Mesendoderm (in vitro differentiated cells): ENCODE measurements around the gene FBXO28.

ENCODE experiments used
- DNase-seq: peaks from one replicate; pipeline ENCODE4 v3.0.0; 2013
- H2AK5ac ChIP-seq: 2 replicates; pipeline ENCODE4 v1.6.1; 2013; ENCODE audit warnings: low read length, inconsistent platforms
- H2BK120ac ChIP-seq: 2 replicates; pipeline ENCODE4 v1.6.1; 2013; ENCODE audit warnings: low read depth, mild to moderate bottlenecking, low read length, moderate library complexity, mixed read lengths
- H2BK15ac ChIP-seq: replicated peaks from 2 replicates; pipeline ENCODE4 v1.6.1; 2013; ENCODE audit warnings: low read depth, mild to moderate bottlenecking, moderate library complexity
- H2BK5ac ChIP-seq: 2 replicates; pipeline ENCODE4 v1.6.1; 2013; ENCODE audit warnings: low read length, inconsistent platforms
- H3K18ac ChIP-seq: 2 replicates; pipeline ENCODE4 v1.6.1; 2013; ENCODE audit warnings: mild to moderate bottlenecking, low read length, mixed read lengths
- H3K23ac ChIP-seq: one replicate; pipeline ENCODE4 v1.6.1; 2013; ENCODE audit warnings: low read length
- H3K27ac ChIP-seq: 2 replicates; pipeline ENCODE4 v1.5.1; 2013; ENCODE audit warnings: low read depth, mild to moderate bottlenecking, inconsistent platforms, low read length, moderate library complexity
- H3K27me3 ChIP-seq: 2 replicates; pipeline ENCODE4 v1.6.1; 2013; ENCODE audit warnings: low read length, control low read depth, mild to moderate bottlenecking, inconsistent platforms; ENCODE audit not compliant: insufficient read depth, poor library complexity
- H3K36me3 ChIP-seq: 2 replicates; pipeline ENCODE4 v1.6.1; 2013; ENCODE audit warnings: low read length, inconsistent platforms; ENCODE audit not compliant: control insufficient read depth, insufficient read depth
- H3K4ac ChIP-seq: one replicate; pipeline ENCODE4 v1.6.1; 2013; ENCODE audit warnings: low read depth, mild to moderate bottlenecking, low read length, moderate library complexity
- H3K4me1 ChIP-seq: 2 replicates; pipeline ENCODE4 v1.6.1; 2013; ENCODE audit warnings: low read depth, low read length, inconsistent platforms; ENCODE audit not compliant: control insufficient read depth
- H3K4me2 ChIP-seq: 2 replicates; pipeline ENCODE4 v1.6.1; 2013; ENCODE audit warnings: low read length
- H3K4me3 ChIP-seq: 2 replicates; pipeline ENCODE4 v1.5.1; 2013; ENCODE audit warnings: mild to moderate bottlenecking, low read length
- H3K56ac ChIP-seq: one replicate; pipeline ENCODE4 v1.6.1; 2013; ENCODE audit warnings: low read length
- H3K79me1 ChIP-seq: 2 replicates; pipeline ENCODE4 v1.6.1; 2013; ENCODE audit warnings: low read length, inconsistent platforms
- H3K79me2 ChIP-seq: 2 replicates; pipeline ENCODE4 v1.6.1; 2013; ENCODE audit warnings: mild to moderate bottlenecking, low read length; ENCODE audit not compliant: control insufficient read depth, insufficient read depth
- H3K9ac ChIP-seq: 2 replicates; pipeline ENCODE4 v1.6.1; 2013; ENCODE audit warnings: low read length, inconsistent platforms
- H4K5ac ChIP-seq: one replicate; pipeline ENCODE4 v1.6.1; 2013; ENCODE audit warnings: low read length
- H4K8ac ChIP-seq: one replicate; pipeline ENCODE4 v1.6.1; 2013; ENCODE audit warnings: low read depth, mild to moderate bottlenecking, control low read depth, low read length, moderate library complexity
- WGBS: extraction: QIAGEN DNeasy Blood & Tissue Kit; methylation state at CpG from one replicate; pipeline ENCODE4 v1.1.7; 2013; ENCODE audit warnings: low lambda C conversion rate, missing lambda C conversion rate; ENCODE audit not compliant: insufficient coverage; ENCODE audit errors: extremely low coverage; 5-methylcytosine and 5-hydroxymethylcytosine counted together

The FBXO28 gene

GRCh38 chr1:224162768-224163167 is 48.9 kb downstream of the FBXO28 start:
- Histone ChIP-seq H2BK5ac (no peak overlapping the region), H2BK15ac (no peak overlapping the region), H3K4me1 (no peaks in the 10 kb centered on the region), H3K9ac (no peak overlapping the region), H2BK120ac (no peak overlapping the region), H3K23ac (no peak overlapping the region), H3K4ac (no peak overlapping the region), H3K27me3 (no peaks in the 10 kb centered on the region), H3K27ac (no peak overlapping the region), H3K4me2 (no peak overlapping the region), H3K4me3 (no peak overlapping the region), H4K8ac (no peak overlapping the region), H4K5ac (no peak overlapping the region), H3K18ac (no peak overlapping the region), H3K36me3 (no peaks in the 10 kb centered on the region), H3K79me2 (no peaks in the 10 kb centered on the region), H3K79me1 (no peaks in the 10 kb centered on the region), H2AK5ac (no peak overlapping the region), H3K56ac (no peak overlapping the region)
- no CpG with 5 or more reads among the region's 8 CpGs for WGBS
- DNase-seq: no peak

- no peaks in the 10 kb centered on the region for H3K27me3 ChIP-seq
- no peak overlapping the region for H3K4me2 ChIP-seq
- H3K79me1 ChIP-seq: no peaks in the 10 kb centered on the region
- no peak overlapping the region for H3K18ac ChIP-seq
- H2BK15ac ChIP-seq: no peak overlapping the region
- H3K9ac ChIP-seq: no peak overlapping the region
- no peak overlapping the region for H3K27ac ChIP-seq
- no peak overlapping the region for H2BK5ac ChIP-seq
- no peak for DNase-seq
- WGBS: no CpG with 5 or more reads among the region's 2 CpGs
- no peak overlapping the region for H4K5ac ChIP-seq
- H3K56ac ChIP-seq: no peak overlapping the region
- H3K4me3 ChIP-seq: no peak overlapping the region
- H3K4ac ChIP-seq: no peak overlapping the region
- H3K79me2 ChIP-seq: no peaks in the 10 kb centered on the region
- H2BK120ac ChIP-seq: no peak overlapping the region
- H4K8ac ChIP-seq: no peak overlapping the region
- H2AK5ac ChIP-seq: no peak overlapping the region
- no peak overlapping the region for H3K23ac ChIP-seq
- H3K4me1 ChIP-seq: no peaks in the 10 kb centered on the region
- no peaks in the 10 kb centered on the region for H3K36me3 ChIP-seq
These were observed 49.4 kb downstream of the FBXO28 start for GRCh38 chr1:224163311-224163710.

- no peak overlapping the region for H3K27ac ChIP-seq
- no peaks in the 10 kb centered on the region for H3K79me2 ChIP-seq
- no peak for DNase-seq
- H3K36me3 ChIP-seq: no peaks in the 10 kb centered on the region
- H4K5ac ChIP-seq: no peak overlapping the region
- H3K4me3 ChIP-seq: no peak overlapping the region
- H3K56ac ChIP-seq: no peak overlapping the region
- H3K27me3 ChIP-seq: no peaks in the 10 kb centered on the region
- H3K4me1 ChIP-seq: no peaks in the 10 kb centered on the region
- WGBS: no CpG with 5 or more reads among the region's 5 CpGs
- no peak overlapping the region for H3K4me2 ChIP-seq
- H4K8ac ChIP-seq: no peak overlapping the region
- H3K4ac ChIP-seq: no peak overlapping the region
- no peaks in the 10 kb centered on the region for H3K79me1 ChIP-seq
- H3K18ac ChIP-seq: no peak overlapping the region
- H2BK5ac ChIP-seq: no peak overlapping the region
- H3K9ac ChIP-seq: no peak overlapping the region
- no peak overlapping the region for H2AK5ac ChIP-seq
- no peak overlapping the region for H2BK15ac ChIP-seq
- no peak overlapping the region for H3K23ac ChIP-seq
- no peak overlapping the region for H2BK120ac ChIP-seq
These were observed 55.0 kb downstream of the FBXO28 start for GRCh38 chr1:224168859-224169380.

GRCh38 chr1:224169718-224170270 is 55.9 kb downstream of the FBXO28 start:
- H3K18ac ChIP-seq: no peak overlapping the region

GRCh38 chr1:224170343-224170742 is 56.4 kb downstream of the FBXO28 start:
- Histone ChIP-seq H3K79me2 (no peaks in the 10 kb centered on the region), H3K4me1 (no peaks in the 10 kb centered on the region), H3K9ac (no peak overlapping the region), H2BK15ac (no peak overlapping the region), H3K36me3 (no peaks in the 10 kb centered on the region), H2AK5ac (no peak overlapping the region), H3K4me3 (no peak overlapping the region), H3K56ac (no peak overlapping the region), H3K4ac (no peak overlapping the region), H3K23ac (no peak overlapping the region), H3K18ac (no peak overlapping the region), H3K4me2 (no peak overlapping the region), H2BK5ac (no peak overlapping the region), H3K27ac (no peak overlapping the region), H2BK120ac (no peak overlapping the region), H4K8ac (no peak overlapping the region), H4K5ac (no peak overlapping the region), H3K27me3 (no peaks in the 10 kb centered on the region), H3K79me1 (no peaks in the 10 kb centered on the region)
- WGBS: no CpG with 5 or more reads among the region's 4 CpGs
- no peak for DNase-seq

More at GRCh38 chr1:224169718-224170270, 55.9 kb downstream of the FBXO28 start:
- H3K4me1 ChIP-seq: no peaks in the 10 kb centered on the region
- H3K27me3 ChIP-seq: no peaks in the 10 kb centered on the region
- no peaks in the 10 kb centered on the region for H3K79me1 ChIP-seq
- WGBS: no CpG with 5 or more reads among the region's 4 CpGs
- H2BK5ac ChIP-seq: no peak overlapping the region
- no peak overlapping the region for H3K4me2 ChIP-seq
- peak; percentile 71 for DNase-seq
- no peaks in the 10 kb centered on the region for H3K36me3 ChIP-seq
- no peak overlapping the region for H3K4me3 ChIP-seq
- H3K56ac ChIP-seq: no peak overlapping the region
- H2BK120ac ChIP-seq: no peak overlapping the region
- H3K23ac ChIP-seq: no peak overlapping the region
- no peak overlapping the region for H3K27ac ChIP-seq
- H4K5ac ChIP-seq: no peak overlapping the region
- no peak overlapping the region for H4K8ac ChIP-seq
- H3K79me2 ChIP-seq: no peaks in the 10 kb centered on the region
- no peak overlapping the region for H2AK5ac ChIP-seq
- H2BK15ac ChIP-seq: no peak overlapping the region
- no peak overlapping the region for H3K4ac ChIP-seq
- no peak overlapping the region for H3K9ac ChIP-seq
